ENCODE results near the gene HSD11B2.

The HSD11B2 gene

GRCh38 chr16:67431775-67432505, 1.0 kb downstream of the HSD11B2 start:
- TF ChIP-seq CTCF (IDR thresholded peaks at IDR 0.05), result no peak
- TF ChIP-seq ZFX (IDR thresholded peaks at IDR 0.05; ENCODE audit: borderline replicate concordance), result no peak
- peak overlapping the region; percentile 88 for H3K27ac ChIP-seq

- H3K27ac ChIP-seq, result no peak overlapping the region
- no peak for TF ChIP-seq ZFX (IDR thresholded peaks at IDR 0.05; ENCODE audit: borderline replicate concordance)
- no peak for TF ChIP-seq CTCF (IDR thresholded peaks at IDR 0.05)
Observed at GRCh38 chr16:67432506-67432890, 1.6 kb downstream of the HSD11B2 start.

GRCh38 chr16:67433131-67433719, 2.3 kb downstream of the HSD11B2 start:
- no peak overlapping the region for H3K27ac ChIP-seq
- no peak for TF ChIP-seq ZFX (IDR thresholded peaks at IDR 0.05; ENCODE audit: borderline replicate concordance)
- TF ChIP-seq CTCF (IDR thresholded peaks at IDR 0.05), result no peak

GRCh38 chr16:67435758-67436164, 4.8 kb downstream of the HSD11B2 start:
- TF ChIP-seq CTCF (IDR thresholded peaks at IDR 0.05) (no peak), ZFX (IDR thresholded peaks at IDR 0.05; ENCODE audit: borderline replicate concordance) (no peak)
- no peak overlapping the region for H3K27ac ChIP-seq

- H3K27ac ChIP-seq, result no peak overlapping the region
- TF ChIP-seq CTCF (IDR thresholded peaks at IDR 0.05), result no peak
- no peak for TF ChIP-seq ZFX (IDR thresholded peaks at IDR 0.05; ENCODE audit: borderline replicate concordance)
Observed at GRCh38 chr16:67436640-67437193, 5.8 kb downstream of the HSD11B2 start.

GRCh38 chr16:67437513-67437912, 6.6 kb downstream of the HSD11B2 start:
- TF ChIP-seq CTCF (IDR thresholded peaks at IDR 0.05), result no peak
- TF ChIP-seq ZFX (IDR thresholded peaks at IDR 0.05; ENCODE audit: borderline replicate concordance), result no peak
- no peak overlapping the region for H3K27ac ChIP-seq

Data from 22Rv1 (cell line).